Caco-2 (cell line): ENCODE results near the gene HACE1. TPM values are rescaled to one million over a fixed set of nuclear protein-coding genes. Genes with fewer than 3 reads are reported as not detected.

ENCODE experiments used
- BruUV-seq: library from RNA; stranded (reverse); fragments of 400-500 nt; replicated peaks from 2 replicates; lab custom pipeline; 2021; lab: Mats Ljungman, UMichigan
- CTCF ChIA-PET: fragments of 300-600 bp; sonication (Branson Sonifier 250); formaldehyde crosslinking; loops from one replicate; lab custom pipeline; 2022; ENCODE audit warnings: antibody characterized with exemption; lab: Charles Lee
- POLR2A ChIA-PET: fragments of 300-600 bp; sonication (Branson Sonifier 250); formaldehyde crosslinking; loops from one replicate; lab custom pipeline; 2022; ENCODE audit warnings: antibody characterized with exemption; lab: Charles Lee
- DNase-seq, 2 experiments: peaks; one replicate each; pipeline versions ENCODE4 v3.0.0 to v3.0.0-alpha.2; 2020 to 2022
- H3K27me3 ChIP-seq: replicated peaks from 2 replicates; pipeline ENCODE4 v1.6.0; 2011; ENCODE audit warnings: low read length; ENCODE audit not compliant: control insufficient read depth, insufficient read depth
- H3K36me3 ChIP-seq: 2 replicates; pipeline ENCODE4 v1.5.1; 2011; ENCODE audit warnings: low read length; ENCODE audit not compliant: control insufficient read depth, insufficient read depth
- H3K4me1 ChIP-seq: fragments of 250-450 bp; sonication (Bioruptor Pico); 2 replicates; pipeline ENCODE4 v1.5.1; 2020; ENCODE audit warnings: mild to moderate bottlenecking
- H3K4me3 ChIP-seq: 2 replicates; pipeline ENCODE4 v1.5.1; 2011; ENCODE audit warnings: low read depth, mild to moderate bottlenecking, control low read depth, low read length
- H3K9me3 ChIP-seq: fragments of 250-450 bp; sonication (Bioruptor Pico); 2 replicates; pipeline ENCODE4 v1.5.1; 2020; ENCODE audit warnings: mild to moderate bottlenecking, moderate library complexity
- H3K27ac Mint-ChIP-seq: one replicate; pipeline ENCODE4 v1.8.0; 2022; ENCODE audit warnings: mixed read lengths; ENCODE audit not compliant: unreplicated experiment
- H3K27me3 Mint-ChIP-seq: one replicate; pipeline ENCODE4 v1.8.0; 2022; ENCODE audit warnings: mixed read lengths; ENCODE audit not compliant: insufficient read depth, unreplicated experiment
- H3K36me3 Mint-ChIP-seq: one replicate; pipeline ENCODE4 v1.8.0; 2022; ENCODE audit warnings: mild to moderate bottlenecking, mixed read lengths; ENCODE audit not compliant: insufficient read depth, unreplicated experiment
- H3K4me1 Mint-ChIP-seq: one replicate; pipeline ENCODE4 v1.8.0; 2022; ENCODE audit warnings: low read depth, mixed read lengths; ENCODE audit not compliant: unreplicated experiment
- H3K4me3 Mint-ChIP-seq: one replicate; pipeline ENCODE4 v1.8.0; 2022; ENCODE audit warnings: mild to moderate bottlenecking, moderate library complexity, mixed read lengths; ENCODE audit not compliant: unreplicated experiment
- H3K9me3 Mint-ChIP-seq: one replicate; pipeline ENCODE4 v1.8.0; 2022; ENCODE audit warnings: mixed read lengths; ENCODE audit not compliant: unreplicated experiment
- CTCF ChIP-seq, 2 experiments: fragments of 200-600 bp in 1 of 2; IDR thresholded peaks; 1 replicate in 1 of 2; 2 replicates in 1 of 2; pipeline versions ENCODE4 v1.5.1 to v1.8.0; 2011 to 2022; ENCODE audit warnings: antibody characterized with exemption in 1 of 2, control low read depth in 1 of 2, inconsistent platforms in 1 of 2, low read depth in 1 of 2, low read length in 1 of 2, mild to moderate bottlenecking in 1 of 2, moderate library complexity in 1 of 2; ENCODE audit not compliant: insufficient read depth in 1 of 2, severe bottlenecking in 1 of 2, unreplicated experiment in 1 of 2
- intact Hi-C: fragments of 100-400 bp; cut with micrococcal nuclease; formaldehyde crosslinking; loops from one replicate; pipeline ENCODE4 v1.10.0; 2022; ENCODE audit not compliant: unreplicated experiment
- total RNA-seq: library from RNA; stranded (reverse); gene quantifications from 2 replicates; pipeline ENCODE4 v1.2.3, GENCODE V29; 2022

HACE1 gene
- total RNA-seq, 1 experiment from 2014 or later, result 10.0 TPM

- intact Hi-C loops, result no loop called here
- DNase-seq, result no peak
- H3K4me1 Mint-ChIP-seq, result no peaks in the 10 kb centered on the region
- H3K27me3 ChIP-seq, result no peaks in the 10 kb centered on the region
- H3K4me3 ChIP-seq, result no peak overlapping the region
- no peaks in the 10 kb centered on the region for H3K4me1 ChIP-seq
- CTCF ChIA-PET, result no interaction called here
- no peaks in the 10 kb centered on the region for H3K27me3 Mint-ChIP-seq
- TF ChIP-seq CTCF (IDR thresholded peaks at IDR 0.05; ENCODE audit: insufficient read depth in 1 of 2, low read depth in 1 of 2, low read length in 1 of 2, severe bottlenecking in 1 of 2, unreplicated experiment in 1 of 2), result no peak
- H3K9me3 ChIP-seq, result no peaks in the 10 kb centered on the region; the same call in 1 of the 2 replicates
- POLR2A ChIA-PET, result no interaction called here
- H3K36me3 Mint-ChIP-seq, result no peaks in the 10 kb centered on the region
- H3K36me3 ChIP-seq, result no peaks in the 10 kb centered on the region
- H3K4me3 Mint-ChIP-seq, result no peak overlapping the region
- H3K27ac Mint-ChIP-seq, result no peak overlapping the region
- no TSS peak for BruUV-seq
- H3K9me3 Mint-ChIP-seq, result no peaks in the 10 kb centered on the region
These were observed 160.0 kb downstream of the HACE1 start for GRCh38 chr6:104699593-104700329.

DNA sequence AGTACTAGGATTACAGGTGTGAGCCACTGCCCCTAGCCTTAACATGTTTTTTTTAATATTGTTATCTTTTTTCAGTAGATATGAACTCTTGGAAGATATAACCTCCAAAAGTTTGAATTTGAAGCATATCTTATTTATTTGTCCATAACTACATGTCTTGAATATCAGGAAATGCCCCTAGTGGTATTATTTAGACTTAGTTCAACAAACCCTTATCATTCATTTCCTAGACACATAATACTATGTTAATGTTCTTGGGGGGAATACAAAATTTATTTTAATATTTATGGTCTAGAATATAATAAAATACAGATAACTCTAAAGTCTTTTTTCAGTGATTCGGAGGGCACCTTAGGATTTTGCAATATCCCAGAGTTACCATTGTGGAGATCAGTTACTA is 160.7 kb downstream of the HACE1 start:
- Histone ChIP-seq H3K27me3 (no peaks in the 10 kb centered on the region), H3K4me1 (no peaks in the 10 kb centered on the region), H3K36me3 (no peaks in the 10 kb centered on the region), H3K4me3 (no peak overlapping the region), H3K9me3 (no peaks in the 10 kb centered on the region; the same call in 1 of the 2 replicates)
- Mint-ChIP-seq H3K36me3 (no peaks in the 10 kb centered on the region), H3K27me3 (no peaks in the 10 kb centered on the region), H3K27ac (no peak overlapping the region), H3K4me3 (no peak overlapping the region), H3K4me1 (no peaks in the 10 kb centered on the region), H3K9me3 (no peaks in the 10 kb centered on the region)
- no peak for TF ChIP-seq CTCF (IDR thresholded peaks at IDR 0.05; ENCODE audit: insufficient read depth in 1 of 2, low read depth in 1 of 2, low read length in 1 of 2, severe bottlenecking in 1 of 2, unreplicated experiment in 1 of 2)
- BruUV-seq, result no TSS peak
- CTCF ChIA-PET, result no interaction called here
- POLR2A ChIA-PET, result no interaction called here
- no peak for DNase-seq
- intact Hi-C loops, result no loop called here

GRCh38 chr6:104692008-104692407 is 167.7 kb downstream of the HACE1 start:
- ChIA-PET POLR2A (no interaction called here), CTCF (no interaction called here)
- DNase-seq, result no peak
- no peaks in the 10 kb centered on the region for H3K9me3 ChIP-seq
- no peaks in the 10 kb centered on the region for H3K4me1 Mint-ChIP-seq
- no peaks in the 10 kb centered on the region for H3K9me3 Mint-ChIP-seq
- H3K4me1 ChIP-seq, result no peaks in the 10 kb centered on the region
- H3K36me3 ChIP-seq, result no peaks in the 10 kb centered on the region
- no peaks in the 10 kb centered on the region for H3K36me3 Mint-ChIP-seq
- no peak overlapping the region for H3K4me3 Mint-ChIP-seq
- TF ChIP-seq CTCF (IDR thresholded peaks at IDR 0.05; ENCODE audit: insufficient read depth in 1 of 2, low read depth in 1 of 2, low read length in 1 of 2, severe bottlenecking in 1 of 2, unreplicated experiment in 1 of 2), result no peak
- no peaks in the 10 kb centered on the region for H3K27me3 ChIP-seq
- no peaks in the 10 kb centered on the region for H3K27me3 Mint-ChIP-seq
- intact Hi-C loops, result no loop called here
- H3K4me3 ChIP-seq, result no peak overlapping the region
- no peak overlapping the region for H3K27ac Mint-ChIP-seq
- BruUV-seq, result no TSS peak
